T-helper 1 cell treated with Interleukin-12 subunit alpha and Interleukin-12 subunit beta and Interleukin-4 antibody, amounts not matched to agents 30 ng/mL and 1 ng/mL, for 36 hours (primary cell): ENCODE data around the gene TYW1B. TPM values are rescaled to one million over a fixed set of nuclear protein-coding genes. Genes with fewer than 3 reads are reported as not detected.
"Not testable (repeated sequence)": the region's sequence is repeated elsewhere in the genome, so short reads cannot be mapped to it uniquely, and the experiment has no call there.

Experiments used
- intact Hi-C: fragments of 100-400 bp; cut with micrococcal nuclease; formaldehyde crosslinking; loops from one replicate; pipeline ENCODE4 v1.15.1; 2024
- total RNA-seq: library from RNA; stranded (reverse); gene quantifications from 2 replicates; pipeline ENCODE4 v1.2.3, GENCODE V29; 2022

TYW1B gene
- total RNA-seq, result 3.3 and 3.9 TPM in 2 replicates

DNA sequence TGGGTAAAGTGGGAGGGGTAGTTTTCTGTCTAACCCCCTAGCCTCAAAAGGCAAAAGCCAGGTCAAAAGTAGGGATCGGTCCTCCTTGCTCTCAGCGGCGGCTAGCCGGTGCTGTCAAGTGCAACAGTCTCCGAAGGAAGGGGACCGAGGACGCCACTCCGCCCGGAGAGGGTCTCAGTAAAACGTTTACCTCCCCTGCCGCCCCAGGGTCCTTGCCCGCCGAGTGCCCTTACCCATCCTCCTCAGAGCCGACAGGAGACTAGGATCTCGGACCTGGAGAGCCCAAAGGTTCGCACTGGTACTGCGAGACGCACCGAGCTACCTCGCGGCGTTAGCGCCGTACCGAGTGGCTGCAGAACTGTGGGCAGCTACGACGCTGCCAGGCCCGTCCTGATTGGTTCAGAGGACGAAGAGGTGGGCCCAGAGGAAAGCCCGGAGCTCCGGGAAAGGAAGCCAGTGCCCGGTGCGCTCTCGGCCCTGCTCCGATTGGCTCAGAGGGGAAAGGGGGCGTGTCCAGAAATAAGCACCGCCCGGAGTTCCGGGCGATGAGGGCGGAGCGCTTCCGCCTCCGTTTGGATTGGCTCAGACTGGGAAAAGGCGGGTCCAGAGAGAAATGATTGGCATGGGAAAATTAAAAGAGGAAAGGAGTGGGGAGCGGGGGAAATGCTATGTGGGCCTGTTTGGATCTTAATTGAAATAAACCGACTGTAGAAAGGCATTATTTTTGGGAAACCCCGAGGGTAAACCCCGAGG, at the start of gene TYW1B:
Gene TYW1B (minus strand): TSS at position 362 of the 753 bp plus-strand sequence. CDS start 125 bp downstream, at position 237.
- intact Hi-C loops, result loop anchor here (1.0 to 10.0 kb wide), 11 partner anchors 87 to 1829 kb away; partner anchors contain the start of genes ABHD11, BAZ1B, BCL7B and EIF4H

- intact Hi-C loops, result not testable (repeated sequence)
These were observed 39.6 kb upstream of the TYW1B start for GRCh38 chr7:72867591-72867990.

DNA sequence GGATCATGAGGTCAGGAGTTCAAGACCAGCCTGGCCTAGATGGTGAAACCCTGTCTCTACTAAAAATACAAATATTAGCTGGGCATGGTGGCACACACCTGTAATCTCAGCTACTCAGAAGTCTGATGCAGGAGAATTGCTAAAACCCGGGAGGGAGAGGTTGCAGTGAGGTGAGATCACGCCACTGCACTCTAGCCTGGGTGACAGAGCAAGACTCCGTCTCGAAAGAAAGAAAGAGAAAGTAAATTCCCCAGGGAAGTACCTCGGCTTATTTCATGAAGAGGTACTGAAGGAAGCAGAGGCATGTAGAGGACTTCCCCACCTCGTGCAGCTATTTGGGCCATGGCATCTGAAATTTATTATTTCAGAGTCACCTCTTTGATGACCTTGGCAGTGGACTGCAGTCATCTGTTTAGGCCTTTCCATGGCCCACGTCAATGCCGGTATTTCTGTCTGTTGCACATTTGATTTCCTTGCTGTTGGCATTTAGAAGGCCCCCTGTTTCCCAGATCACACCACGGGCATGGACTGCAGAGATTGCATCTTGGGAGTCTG, 30.9 kb upstream of the TYW1B start:
- intact Hi-C loops, result not testable (repeated sequence)

- intact Hi-C loops, result not testable (repeated sequence)
These were observed 29.9 kb upstream of the TYW1B start for GRCh38 chr7:72857925-72858324.

DNA sequence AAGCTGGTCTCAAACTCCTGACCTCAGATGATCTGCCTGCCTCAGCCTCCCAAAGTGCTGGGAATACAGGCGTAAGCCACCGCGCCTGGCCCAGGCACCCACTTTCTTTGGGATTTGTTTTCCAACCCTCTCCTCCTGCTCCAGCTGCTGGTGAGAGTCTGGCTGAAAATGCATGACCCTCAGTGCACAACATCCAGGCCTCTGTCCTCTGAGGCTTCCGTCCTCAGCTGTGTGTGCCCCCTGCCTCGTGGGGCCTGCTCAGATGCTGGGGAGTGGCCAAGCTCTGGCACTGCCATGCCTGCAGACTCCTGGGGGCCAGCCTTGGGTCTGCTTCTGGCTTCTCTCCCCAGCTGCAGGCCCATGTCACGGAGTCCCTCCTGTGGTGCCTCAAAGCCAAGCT, 27.3 kb upstream of the TYW1B start:
- intact Hi-C loops, result not testable (repeated sequence)

DNA sequence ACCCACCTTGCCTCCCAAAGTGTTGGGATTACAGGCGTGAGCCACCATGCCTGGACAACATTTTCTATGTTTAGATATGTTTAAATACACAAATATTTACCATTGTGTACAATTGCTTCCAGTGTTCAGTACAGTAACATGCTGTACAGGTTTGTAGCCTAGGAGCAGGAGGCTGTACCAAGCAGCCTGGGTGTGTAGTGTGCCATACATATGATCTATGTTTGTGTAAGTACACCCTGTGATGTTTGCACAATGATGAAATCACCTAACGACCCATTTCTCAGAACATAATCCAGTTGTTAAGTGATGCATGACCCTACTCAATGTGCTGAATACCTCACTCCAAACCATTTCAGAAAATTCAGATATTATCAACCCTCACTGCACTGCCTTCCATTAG, 24.9 kb upstream of the TYW1B start:
- intact Hi-C loops, result not testable (repeated sequence)

DNA sequence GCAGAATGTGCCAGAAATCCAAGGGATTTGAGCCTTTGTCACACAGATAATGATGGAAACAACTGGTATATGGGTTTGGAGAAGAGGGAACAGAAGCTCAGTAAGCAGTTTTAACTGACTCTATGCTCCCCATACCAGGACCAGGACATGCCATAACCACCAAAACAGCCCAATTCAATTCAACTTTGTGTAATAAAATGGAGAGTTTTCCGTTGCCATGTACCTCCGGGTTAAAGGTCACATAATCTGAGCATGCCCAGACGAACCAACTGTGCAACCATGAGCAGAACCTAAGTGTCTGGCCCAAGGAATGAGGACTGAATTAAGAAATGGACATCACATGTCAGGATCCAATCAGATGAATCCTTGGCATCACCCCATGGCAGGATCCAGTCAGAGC, 22.7 kb upstream of the TYW1B start:
- intact Hi-C loops, result not testable (repeated sequence)

DNA sequence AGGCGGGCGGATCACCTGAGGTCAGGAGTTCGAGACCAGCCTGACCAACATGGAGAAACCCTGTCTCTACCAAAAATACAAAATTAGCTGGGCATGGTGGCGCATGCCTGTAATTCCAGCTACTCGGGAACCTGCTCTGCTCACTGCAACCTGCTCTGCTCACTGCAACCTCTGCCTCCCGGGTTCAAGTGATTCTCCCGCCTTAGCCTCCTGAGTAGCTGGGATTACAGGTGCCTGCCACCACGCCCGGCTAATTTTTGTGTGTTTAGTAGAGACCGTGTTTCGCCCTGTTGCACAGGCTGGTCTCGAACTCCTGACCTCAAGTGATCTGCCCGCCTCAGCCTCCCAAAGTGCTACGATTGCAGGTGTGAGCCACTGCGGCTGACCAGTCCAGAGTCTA, 16.1 kb upstream of the TYW1B start:
- intact Hi-C loops, result not testable (repeated sequence)

DNA sequence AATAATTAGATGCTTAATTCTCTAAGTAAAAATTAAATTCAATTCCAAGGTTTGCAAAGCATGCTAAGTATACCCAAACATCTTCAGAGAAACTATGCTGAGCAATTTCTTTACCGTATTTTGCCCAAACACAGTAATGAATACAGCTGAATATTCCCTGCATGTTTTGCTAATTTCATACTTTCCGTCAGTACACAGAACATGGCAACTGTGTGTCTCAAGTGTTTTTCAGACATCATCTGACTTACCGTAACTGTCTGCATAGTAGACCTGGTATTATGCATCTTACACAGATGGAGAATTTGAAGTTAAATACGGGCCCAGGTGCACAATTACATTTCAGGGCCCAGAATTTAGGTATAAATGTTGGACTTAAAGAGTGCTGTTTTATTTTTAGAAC, 15.2 kb upstream of the TYW1B start:
- intact Hi-C loops, result not testable (repeated sequence)

- intact Hi-C loops, result not testable (repeated sequence)
These were observed 13.0 kb upstream of the TYW1B start for GRCh38 chr7:72840966-72841511.

GRCh38 chr7:72838315-72838714, 10.3 kb upstream of the TYW1B start:
- intact Hi-C loops, result not testable (repeated sequence)

GRCh38 chr7:72837291-72837690, 9.3 kb upstream of the TYW1B start:
- intact Hi-C loops, result not testable (repeated sequence)

DNA sequence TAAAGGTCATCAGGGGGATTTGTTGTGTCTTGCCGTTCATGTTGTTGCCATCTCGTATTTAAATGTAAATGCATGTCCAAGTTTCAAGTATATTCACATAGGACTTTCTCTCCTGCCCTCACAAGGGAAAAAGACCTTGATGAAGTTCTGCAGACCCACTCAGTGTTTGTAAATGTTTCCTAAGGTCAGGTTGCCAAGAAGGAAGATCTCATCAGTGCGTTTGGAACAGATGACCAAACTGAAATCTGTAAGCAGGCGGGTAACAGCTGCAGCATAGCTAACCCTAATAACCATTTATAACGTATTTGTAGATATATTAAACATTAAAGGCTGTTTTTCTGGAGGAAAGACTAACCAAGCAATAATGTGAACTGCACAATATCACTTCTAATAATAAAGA, 2.6 kb upstream of the TYW1B start:
- intact Hi-C loops, result not testable (repeated sequence)

GRCh38 chr7:72829687-72830354, 1.8 kb upstream of the TYW1B start:
- intact Hi-C loops, result loop anchor here (2.0 to 10.0 kb wide), 8 partner anchors 85 to 1827 kb away; partner anchors contain the start of genes BAZ1B, EIF4H, FZD9 and GTF2I

GRCh38 chr7:72829291-72829686, 1.3 kb upstream of the TYW1B start:
- intact Hi-C loops, result loop anchor here (2.0 to 10.0 kb wide), 8 partner anchors 86 to 1828 kb away; partner anchors contain the start of genes BAZ1B, EIF4H, FZD9 and GTF2I

GRCh38 chr7:72823765-72824732, 4.0 kb downstream of the TYW1B start:
- intact Hi-C loops, result loop anchor here (10.0 kb wide), 1 partner anchor 1351 kb away; the partner anchor contains the start of gene EIF4H

DNA sequence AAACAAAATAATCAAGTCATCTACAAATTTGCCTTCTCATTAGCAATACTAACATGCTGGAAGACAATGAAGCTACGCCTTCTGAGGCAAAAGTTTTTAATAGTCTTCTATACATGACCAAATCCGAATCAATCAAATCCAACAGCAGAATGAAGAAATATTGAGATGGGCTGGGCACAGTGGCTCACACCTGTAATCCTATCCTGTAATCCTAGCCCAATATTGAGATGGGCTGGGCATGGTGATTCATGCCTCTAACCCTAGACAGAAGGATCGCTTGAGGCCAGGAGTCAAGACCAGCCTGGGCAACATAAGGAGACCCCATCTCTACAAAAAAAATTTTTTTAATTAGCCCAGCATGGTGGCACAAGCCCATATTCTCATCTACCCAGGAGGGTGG, 5.5 kb downstream of the TYW1B start:
- intact Hi-C loops, result loop anchor here (10.0 kb wide), 1 partner anchor 1352 kb away; the partner anchor contains the start of gene EIF4H

DNA sequence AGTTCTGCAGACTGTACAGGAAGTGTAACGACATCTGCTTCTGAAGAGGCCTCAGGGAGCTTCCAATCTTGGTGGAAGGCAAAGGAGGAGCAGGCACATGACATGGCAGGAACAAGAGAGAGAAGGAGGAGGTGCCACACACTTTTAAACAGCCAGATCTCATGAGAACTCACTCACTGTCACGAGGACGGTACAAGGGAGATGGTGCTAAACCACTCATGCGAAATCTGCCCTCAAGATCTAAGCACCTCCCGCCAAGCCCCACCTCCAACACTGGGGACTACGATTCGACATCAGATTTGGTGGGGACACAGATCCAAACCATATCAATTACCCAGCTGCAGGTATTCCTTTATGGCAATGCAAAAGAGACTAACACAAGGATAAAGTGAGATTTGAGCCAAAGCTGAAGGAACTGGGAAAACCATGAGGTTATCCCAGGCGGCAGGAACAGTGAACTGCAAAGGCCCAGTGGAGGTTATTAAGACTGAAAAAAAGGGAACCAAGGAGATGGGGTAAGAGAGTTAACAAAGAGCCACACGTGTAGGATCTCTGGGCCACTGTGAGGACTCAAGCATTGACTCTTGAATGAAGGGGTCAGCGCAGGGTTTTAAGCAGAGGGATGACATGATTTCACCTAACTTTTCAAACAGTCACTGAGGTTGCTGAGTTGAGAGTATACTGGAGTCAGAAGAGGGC, 9.2 kb downstream of the TYW1B start:
- intact Hi-C loops, result not testable (repeated sequence)

DNA sequence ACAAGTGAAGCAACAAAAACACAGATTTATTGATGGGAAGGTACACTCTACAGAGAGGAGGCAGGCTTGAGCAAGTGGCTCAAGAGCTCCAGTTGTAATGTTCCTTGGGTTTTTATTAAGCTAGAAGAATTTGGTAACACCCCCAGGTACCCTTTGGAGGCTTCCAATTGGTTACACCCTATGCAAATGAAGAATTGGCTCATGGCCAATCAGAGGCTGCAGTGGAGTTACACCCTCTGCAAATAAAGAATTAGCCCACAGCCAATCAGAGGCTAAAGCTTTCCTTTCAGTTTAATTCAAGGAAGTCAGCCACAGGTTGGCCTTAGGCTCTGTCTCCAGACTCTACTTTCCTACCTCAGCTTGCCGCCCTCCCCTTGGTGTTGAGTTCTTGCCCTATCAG, 10.3 kb downstream of the TYW1B start:
- intact Hi-C loops, result not testable (repeated sequence)
